Osteoblast (primary cell): ENCODE results near the gene GIT1. TPM values are rescaled to one million over a fixed set of nuclear protein-coding genes. Genes with fewer than 3 reads are reported as not detected.

Experiments
- DNase-seq: peaks from one replicate; pipeline ENCODE4 v3.0.0; 2011; ENCODE audit warnings: low spot score, mixed read lengths; ENCODE audit not compliant: insufficient read length; ENCODE audit errors: missing footprints
- H2AFZ ChIP-seq: 2 replicates; pipeline ENCODE4 v1.6.0; 2011; ENCODE audit warnings: mild to moderate bottlenecking, low read length
- H3K27ac ChIP-seq: 2 replicates; pipeline ENCODE4 v1.5.1; 2011; ENCODE audit warnings: mild to moderate bottlenecking, low read depth, low read length, moderate library complexity
- H3K27me3 ChIP-seq: 2 replicates; pipeline ENCODE4 v1.6.0; 2012; ENCODE audit warnings: mild to moderate bottlenecking, control low read depth, inconsistent platforms, low read length, moderate library complexity; ENCODE audit not compliant: insufficient read depth
- H3K36me3 ChIP-seq: 2 replicates; pipeline ENCODE4 v1.5.1; 2011; ENCODE audit warnings: mild to moderate bottlenecking, low read length, control low read depth, moderate library complexity; ENCODE audit not compliant: insufficient read depth
- H3K4me1 ChIP-seq: 2 replicates; pipeline ENCODE4 v1.5.1; 2011; ENCODE audit warnings: mild to moderate bottlenecking, low read length, control low read depth, moderate library complexity; ENCODE audit not compliant: insufficient read depth
- H3K4me2 ChIP-seq: 2 replicates; pipeline ENCODE4 v1.6.0; 2011; ENCODE audit warnings: mild to moderate bottlenecking, low read length; ENCODE audit not compliant: insufficient read depth
- H3K4me3 ChIP-seq: fragments of 200-600 bp; sonication (generic); 3 replicates; pipeline ENCODE4 v1.5.1; 2012; ENCODE audit warnings: mild to moderate bottlenecking, low read length, inconsistent platforms; ENCODE audit not compliant: insufficient read depth
- H3K79me2 ChIP-seq: 2 replicates; pipeline ENCODE4 v1.6.0; 2012; ENCODE audit warnings: mild to moderate bottlenecking, low read length, control low read depth, inconsistent platforms; ENCODE audit not compliant: insufficient read depth
- H3K9me3 ChIP-seq: 2 replicates; pipeline ENCODE4 v1.5.1; 2011; ENCODE audit warnings: low read depth, low read length, control low read depth
- H4K20me1 ChIP-seq: 2 replicates; pipeline ENCODE4 v1.6.0; 2012; ENCODE audit warnings: mild to moderate bottlenecking, low read length, control low read depth; ENCODE audit not compliant: insufficient read depth
- CTCF ChIP-seq: IDR thresholded peaks from 2 replicates; pipeline ENCODE4 v1.5.1; 2011; ENCODE audit warnings: mild to moderate bottlenecking, low read depth, low read length, moderate library complexity; ENCODE audit errors: extremely low read depth
- total RNA-seq: library from RNA; depleted of rRNA; stranded (reverse); fragments of >200 nt; gene quantifications from 2 replicates; pipeline ENCODE4 v1.2.3, GENCODE V29; 2012

GIT1 gene
- total RNA-seq, 1 donor: 34.4 TPM

DNA sequence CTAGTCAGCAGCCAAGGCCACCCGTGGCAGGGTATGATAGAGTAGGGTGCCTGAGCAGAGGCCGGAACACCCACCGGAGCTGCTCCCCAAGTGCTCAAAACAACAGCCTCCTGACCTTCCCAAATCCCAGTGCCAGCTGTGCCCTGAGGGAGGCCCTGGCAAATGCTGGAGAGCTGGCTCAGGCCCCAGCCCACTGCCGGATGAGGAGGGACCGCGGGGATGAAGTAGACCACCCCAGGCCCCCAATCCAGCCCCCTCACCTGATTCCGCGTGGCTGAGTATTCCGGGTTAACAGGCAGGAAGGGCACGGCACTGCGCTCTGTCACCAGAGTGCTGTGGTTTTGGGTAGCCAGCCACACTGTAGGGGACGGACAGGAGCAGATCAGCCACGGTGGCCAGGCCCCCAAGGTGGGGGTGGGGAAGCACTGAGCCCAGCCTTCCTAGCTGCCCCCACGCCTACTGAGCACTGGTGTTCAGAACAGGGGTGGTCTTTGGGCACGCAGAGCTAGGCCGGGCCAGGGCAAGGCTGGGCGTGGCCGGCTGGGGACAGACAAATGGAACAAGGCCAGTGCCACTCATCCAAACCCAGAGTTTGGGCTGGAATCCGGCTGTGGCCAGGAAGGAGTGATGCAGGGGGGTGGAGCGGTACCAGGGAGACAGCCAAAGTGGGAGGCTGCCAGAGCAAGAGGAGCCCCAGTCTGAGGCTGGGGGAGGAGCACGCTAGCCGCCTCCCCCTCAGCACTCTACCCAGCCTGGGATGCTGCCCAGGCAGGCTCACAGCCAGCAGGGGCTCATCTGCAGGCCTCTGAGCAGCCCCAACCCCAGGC lies 11.8 kb downstream of the GIT1 start:
- Histone ChIP-seq H3K27ac (no peak overlapping the region), H3K9me3 (no peaks in the 10 kb centered on the region), H3K4me2 (peak overlapping the region; percentile 43), H2AFZ (peak overlapping the region; percentile 22), H4K20me1 (peaks cover 20% of the 10 kb centered on the region), H3K27me3 (no peaks in the 10 kb centered on the region), H3K36me3 (peaks cover 49% of the 10 kb centered on the region), H3K4me1 (peaks cover 14% of the 10 kb centered on the region), H3K79me2 (peaks cover 16% of the 10 kb centered on the region), H3K4me3 (no peak overlapping the region)
- DNase-seq: peak; percentile 98
- no peak for TF ChIP-seq CTCF

DNA sequence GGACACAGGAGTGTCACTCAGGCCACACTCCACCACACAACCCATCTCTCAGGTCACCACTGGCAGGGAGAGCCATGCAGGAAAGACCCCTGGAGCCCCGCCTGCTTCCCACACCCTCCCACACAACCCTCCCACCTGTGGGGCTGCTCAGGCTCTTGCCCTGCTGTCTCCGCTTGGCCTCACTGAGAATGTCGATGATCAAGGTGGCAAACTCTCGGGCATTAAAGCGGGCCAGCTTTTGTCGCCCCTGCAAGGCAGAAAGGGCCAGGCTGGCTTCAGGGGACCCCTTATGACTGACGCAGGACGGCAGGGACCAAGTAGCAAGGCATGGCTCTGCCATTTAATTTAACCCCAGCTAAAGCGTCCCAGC lies 12.5 kb downstream of the GIT1 start:
- no peak for TF ChIP-seq CTCF
- H3K36me3 ChIP-seq: peaks cover 43% of the 10 kb centered on the region
- H3K27me3 ChIP-seq: no peaks in the 10 kb centered on the region
- peaks cover 19% of the 10 kb centered on the region for H3K4me1 ChIP-seq
- H3K27ac ChIP-seq: no peak overlapping the region
- no peak overlapping the region for H2AFZ ChIP-seq
- H3K9me3 ChIP-seq: no peaks in the 10 kb centered on the region
- DNase-seq: peak; percentile 45
- H3K79me2 ChIP-seq: peaks cover 10% of the 10 kb centered on the region
- no peak overlapping the region for H3K4me3 ChIP-seq
- no peak overlapping the region for H3K4me2 ChIP-seq
- H4K20me1 ChIP-seq: peaks cover 18% of the 10 kb centered on the region

GRCh38 chr17:29576214-29577000 lies 13.0 kb downstream of the GIT1 start:
- TF ChIP-seq CTCF: no peak
- no peaks in the 10 kb centered on the region for H3K9me3 ChIP-seq
- H2AFZ ChIP-seq: no peak overlapping the region
- peaks cover 4% of the 10 kb centered on the region for H3K79me2 ChIP-seq
- H3K4me3 ChIP-seq: no peak overlapping the region
- peaks cover 18% of the 10 kb centered on the region for H4K20me1 ChIP-seq
- peak; percentile 51 for DNase-seq
- H3K36me3 ChIP-seq: peaks cover 41% of the 10 kb centered on the region
- no peaks in the 10 kb centered on the region for H3K27me3 ChIP-seq
- peaks cover 20% of the 10 kb centered on the region for H3K4me1 ChIP-seq
- no peak overlapping the region for H3K27ac ChIP-seq
- no peak overlapping the region for H3K4me2 ChIP-seq
